Mononuclear cell (primary cell): Measurements from ENCODE around the gene TM9SF2. TPM values are rescaled to one million over a fixed set of nuclear protein-coding genes. Genes with fewer than 3 reads are reported as not detected.

Experiments
- H3K27me3 ChIP-seq: 2 replicates; pipeline ENCODE4 v1.6.0; 2011; ENCODE audit warnings: low read length, control low read depth; ENCODE audit not compliant: insufficient read depth
- H3K4me1 ChIP-seq: 2 replicates; pipeline ENCODE4 v1.5.1; 2011; ENCODE audit warnings: mild to moderate bottlenecking, low read length, control low read depth; ENCODE audit not compliant: insufficient read depth
- H3K4me3 ChIP-seq: 2 replicates; pipeline ENCODE4 v1.5.1; 2011; ENCODE audit warnings: mild to moderate bottlenecking, low read length, moderate library complexity
- H3K9me3 ChIP-seq: 2 replicates; pipeline ENCODE4 v1.5.1; 2011; ENCODE audit warnings: low read depth, mild to moderate bottlenecking, control low read depth, low read length
- total RNA-seq: library from RNA; depleted of rRNA; stranded (reverse); fragments of >200 nt; gene quantifications from one replicate; pipeline ENCODE4 v1.2.3, GENCODE V29; 2012

Gene TM9SF2
- total RNA-seq, 1 donor, result 78.6 TPM

GRCh38 chr13:99605420-99606323 is 104.4 kb downstream of the TM9SF2 start:
- Histone ChIP-seq H3K9me3 (no peaks in the 10 kb centered on the region), H3K4me3 (peak overlapping the region; percentile 45), H3K4me1 (peaks cover 24% of the 10 kb centered on the region), H3K27me3 (no peaks in the 10 kb centered on the region)

GRCh38 chr13:99606324-99607066 is 105.2 kb downstream of the TM9SF2 start, which contains the start of gene CLYBL:
TSS of gene CLYBL (plus strand) at chr13:99606690.
- H3K4me1 ChIP-seq, result peaks cover 20% of the 10 kb centered on the region
- no peaks in the 10 kb centered on the region for H3K27me3 ChIP-seq
- peak within 1 kb of the TSS; percentile 82 for H3K4me3 ChIP-seq
- H3K9me3 ChIP-seq, result no peaks in the 10 kb centered on the region

GRCh38 chr13:99608345-99608744 is 107.1 kb downstream of the TM9SF2 start:
- peaks cover 13% of the 10 kb centered on the region for H3K4me1 ChIP-seq

DNA sequence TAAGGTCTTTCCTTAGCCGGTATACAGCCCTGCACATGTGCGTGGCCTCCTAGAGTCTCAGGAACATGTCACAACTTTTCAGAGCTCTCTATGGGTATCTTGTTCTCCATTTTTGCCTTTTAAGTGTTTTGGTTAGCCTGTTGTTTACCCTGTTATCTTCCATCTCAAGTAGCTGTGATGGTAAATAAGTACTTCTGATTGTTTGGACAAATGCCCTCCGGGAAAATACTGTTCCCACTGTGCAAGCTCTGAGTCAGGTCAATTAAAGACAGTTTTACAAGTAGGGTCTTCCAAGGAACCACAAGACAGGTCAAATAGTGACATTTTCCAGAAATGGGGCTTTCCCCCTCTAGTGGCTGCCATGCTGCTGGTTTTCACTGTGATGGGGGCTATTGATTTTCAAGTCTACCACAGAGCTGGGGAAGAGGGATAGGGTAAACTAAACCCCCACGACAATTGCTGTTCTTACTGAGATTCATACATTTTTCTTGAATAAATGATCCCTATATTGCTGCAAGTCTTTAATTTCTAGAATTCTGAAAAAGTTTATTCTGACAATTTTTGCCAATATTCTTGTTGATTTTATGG is 109.5 kb downstream of the TM9SF2 start:
- Histone ChIP-seq H3K4me1 (peaks cover 14% of the 10 kb centered on the region), H3K27me3 (no peaks in the 10 kb centered on the region), H3K9me3 (no peaks in the 10 kb centered on the region), H3K4me3 (no peak overlapping the region)

More at GRCh38 chr13:99608345-99608744, 107.1 kb downstream of the TM9SF2 start:
- Histone ChIP-seq H3K4me3 (no peak overlapping the region), H3K9me3 (no peaks in the 10 kb centered on the region), H3K27me3 (no peaks in the 10 kb centered on the region)

Other genes with a start within 250 kb of the TM9SF2 start
- 38.0 TPM for gene GPR18, start 243.1 kb upstream of the TM9SF2 start, total RNA-seq
- 991 TPM for gene GPR183, start 194.1 kb upstream of the TM9SF2 start, total RNA-seq
- 2.9 TPM for gene CLYBL, start 105.2 kb downstream of the TM9SF2 start, total RNA-seq